ENCODE data around the gene HMGN2. TPM values are rescaled to one million over a fixed set of nuclear protein-coding genes. Genes with fewer than 3 reads are reported as not detected.

HMGN2 gene
- total RNA-seq, 4 donors from 2014 or later: 108 to 161 (median 121) TPM

DNA sequence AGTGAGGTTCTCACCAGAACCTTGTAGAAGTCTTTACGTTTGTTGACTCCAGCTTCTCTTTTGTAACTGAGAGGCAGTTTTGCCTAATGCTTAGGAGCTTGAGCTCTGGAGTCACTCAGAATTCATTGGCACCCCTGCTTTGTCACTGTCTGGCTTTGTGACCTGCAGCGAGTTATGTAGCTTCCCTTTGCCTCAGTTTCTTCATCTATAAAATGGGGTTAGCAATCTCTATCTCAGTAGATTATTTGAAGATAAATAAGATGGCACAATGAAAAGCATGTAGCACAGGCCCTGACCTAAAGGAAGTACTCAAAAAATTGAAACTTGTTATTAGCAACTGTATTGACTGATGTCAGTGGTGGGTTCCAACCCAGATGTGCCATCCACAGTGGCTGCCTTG is 32.0 kb upstream of the HMGN2 start:
- no peak for ATAC-seq (ENCODE audit: low FRiP score)
- TF ChIP-seq, protein P1, sequence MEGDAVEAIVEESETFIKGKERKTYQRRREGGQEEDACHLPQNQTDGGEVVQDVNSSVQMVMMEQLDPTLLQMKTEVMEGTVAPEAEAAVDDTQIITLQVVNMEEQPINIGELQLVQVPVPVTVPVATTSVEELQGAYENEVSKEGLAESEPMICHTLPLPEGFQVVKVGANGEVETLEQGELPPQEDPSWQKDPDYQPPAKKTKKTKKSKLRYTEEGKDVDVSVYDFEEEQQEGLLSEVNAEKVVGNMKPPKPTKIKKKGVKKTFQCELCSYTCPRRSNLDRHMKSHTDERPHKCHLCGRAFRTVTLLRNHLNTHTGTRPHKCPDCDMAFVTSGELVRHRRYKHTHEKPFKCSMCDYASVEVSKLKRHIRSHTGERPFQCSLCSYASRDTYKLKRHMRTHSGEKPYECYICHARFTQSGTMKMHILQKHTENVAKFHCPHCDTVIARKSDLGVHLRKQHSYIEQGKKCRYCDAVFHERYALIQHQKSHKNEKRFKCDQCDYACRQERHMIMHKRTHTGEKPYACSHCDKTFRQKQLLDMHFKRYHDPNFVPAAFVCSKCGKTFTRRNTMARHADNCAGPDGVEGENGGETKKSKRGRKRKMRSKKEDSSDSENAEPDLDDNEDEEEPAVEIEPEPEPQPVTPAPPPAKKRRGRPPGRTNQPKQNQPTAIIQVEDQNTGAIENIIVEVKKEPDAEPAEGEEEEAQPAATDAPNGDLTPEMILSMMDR (IDR thresholded peaks at IDR 0.05): no peak
- no peak for DNase-seq (ENCODE audit: low spot score)

DNA sequence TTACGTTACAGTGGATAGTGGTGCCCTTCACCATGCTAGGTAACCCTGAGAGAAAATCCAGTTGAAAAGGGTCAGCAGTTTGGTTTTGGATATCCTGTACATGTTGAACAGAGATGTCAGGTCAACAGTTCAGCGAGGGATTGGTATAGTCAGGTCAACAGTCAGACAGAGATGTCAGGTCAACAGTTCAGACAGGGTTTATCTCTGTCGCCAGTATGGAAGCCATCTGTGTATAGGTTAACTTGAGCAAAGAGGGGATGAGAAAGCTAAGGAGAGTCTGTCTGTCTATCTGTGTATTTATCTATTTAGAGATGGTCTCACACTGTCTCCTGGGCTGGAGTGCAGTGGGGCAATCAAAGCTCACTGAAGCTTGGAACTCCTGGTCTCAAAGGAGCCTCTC is 22.4 kb upstream of the HMGN2 start:
- TF ChIP-seq, protein P1 (IDR thresholded peaks at IDR 0.05): no peak
- ATAC-seq (ENCODE audit: low FRiP score) (no peak), DNase-seq (ENCODE audit: low spot score) (no peak)

DNA sequence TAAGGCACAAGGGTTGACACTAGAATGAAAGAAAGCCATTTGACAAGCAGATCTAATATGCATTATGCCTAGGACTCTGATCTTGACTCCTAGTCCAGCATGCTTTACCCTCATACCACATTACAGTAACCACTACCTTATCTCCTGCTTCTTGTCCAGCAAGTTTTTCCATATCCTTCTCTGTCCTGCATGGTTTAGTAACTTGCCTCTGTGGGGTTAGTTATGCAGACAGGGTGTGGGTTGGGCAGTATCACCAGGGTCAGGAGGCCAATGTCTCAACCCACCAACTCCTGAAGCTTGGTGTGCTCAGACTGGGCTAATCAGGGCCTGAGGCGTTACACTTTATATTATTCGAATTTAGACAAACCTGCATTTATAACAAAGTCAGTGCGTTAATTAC is 21.3 kb upstream of the HMGN2 start:
- ATAC-seq (ENCODE audit: low FRiP score): no peak
- DNase-seq (ENCODE audit: low spot score): no peak
- TF ChIP-seq, protein P1 (IDR thresholded peaks at IDR 0.05): no peak

DNA sequence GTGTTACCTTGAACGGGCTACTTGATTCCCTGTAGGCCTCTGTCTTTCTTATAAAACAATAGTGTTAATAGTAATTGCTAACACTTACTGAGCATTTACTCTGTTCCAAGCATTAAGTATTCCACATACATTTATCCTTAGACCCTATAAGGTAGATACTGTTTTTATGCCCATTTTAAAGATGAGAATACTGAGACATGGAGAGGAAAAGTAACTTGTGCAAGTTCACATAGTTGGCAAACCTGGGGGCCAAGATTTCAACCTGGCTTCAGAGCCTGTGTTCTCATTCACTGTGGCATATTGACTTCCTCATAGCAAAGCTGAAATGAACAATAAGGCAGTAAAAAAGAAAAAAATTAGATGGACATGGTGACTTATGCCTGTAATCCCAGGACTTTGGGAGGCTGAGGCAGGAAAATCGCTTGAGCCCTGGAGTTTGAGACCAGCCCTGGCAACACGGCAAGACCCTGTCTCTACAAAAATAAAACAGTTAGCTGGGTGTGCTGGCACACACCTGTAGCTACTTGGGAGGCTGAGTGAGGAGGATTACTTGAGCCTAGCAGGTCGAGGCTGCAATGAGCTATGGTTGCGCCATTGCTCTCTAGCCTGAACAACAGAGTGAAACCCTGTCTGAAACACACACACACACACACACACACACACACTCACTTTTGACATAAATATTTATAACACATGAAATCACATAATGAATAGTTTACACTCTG is 19.6 kb upstream of the HMGN2 start:
- no peak for ATAC-seq (ENCODE audit: low FRiP score)
- DNase-seq (ENCODE audit: low spot score): no peak
- TF ChIP-seq, protein P1 (IDR thresholded peaks at IDR 0.05): no peak

DNA sequence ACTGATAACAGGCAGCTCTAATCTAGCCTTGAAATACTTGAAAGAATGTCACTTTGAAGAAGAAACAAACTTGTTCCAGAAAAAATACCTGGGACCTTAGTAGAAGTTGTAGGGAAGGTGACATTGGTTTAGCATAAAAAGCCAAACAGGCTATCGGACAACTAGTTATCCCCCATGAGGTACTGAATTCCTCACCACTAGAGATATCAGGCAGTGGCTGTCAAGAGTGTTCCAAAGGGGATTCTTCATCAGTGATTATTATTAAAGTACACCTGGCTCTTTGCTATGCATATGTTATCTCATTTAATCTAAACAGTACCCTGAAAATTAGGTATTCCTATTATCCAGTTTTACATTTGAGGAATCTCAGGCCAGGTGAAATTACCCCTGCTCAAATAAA is 13.1 kb upstream of the HMGN2 start:
- ATAC-seq (ENCODE audit: low FRiP score): no peak

DNA sequence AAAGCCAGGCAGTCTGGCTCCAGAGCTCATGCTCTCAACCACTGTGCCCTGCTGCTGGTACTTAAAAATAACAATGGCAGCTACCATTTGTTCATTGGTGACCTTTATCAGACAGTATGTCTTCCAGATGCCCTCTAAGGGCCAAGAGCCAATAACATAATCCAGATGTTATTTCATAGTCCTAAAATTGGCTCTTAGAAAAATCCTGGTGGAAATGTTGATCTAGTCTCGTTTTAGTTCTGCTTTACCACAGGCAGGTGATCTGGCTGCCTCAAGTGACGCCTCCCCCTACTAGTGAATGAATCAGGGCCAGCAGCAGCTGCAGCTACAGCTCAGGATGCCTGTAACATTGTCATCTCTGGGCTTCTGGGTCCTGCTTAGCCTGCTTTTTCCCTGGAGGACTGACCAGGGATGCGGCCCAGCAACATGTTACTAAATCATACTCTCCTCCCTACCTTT is 12.6 kb upstream of the HMGN2 start:
- DNase-seq (ENCODE audit: low spot score) (no peak), ATAC-seq (ENCODE audit: low FRiP score) (no peak)
- TF ChIP-seq, protein P1 (IDR thresholded peaks at IDR 0.05): no peak

More for the DNA sequence above, 13.1 kb upstream of the HMGN2 start:
- TF ChIP-seq, protein P1 (IDR thresholded peaks at IDR 0.05): no peak
- DNase-seq (ENCODE audit: low spot score): no peak

DNA sequence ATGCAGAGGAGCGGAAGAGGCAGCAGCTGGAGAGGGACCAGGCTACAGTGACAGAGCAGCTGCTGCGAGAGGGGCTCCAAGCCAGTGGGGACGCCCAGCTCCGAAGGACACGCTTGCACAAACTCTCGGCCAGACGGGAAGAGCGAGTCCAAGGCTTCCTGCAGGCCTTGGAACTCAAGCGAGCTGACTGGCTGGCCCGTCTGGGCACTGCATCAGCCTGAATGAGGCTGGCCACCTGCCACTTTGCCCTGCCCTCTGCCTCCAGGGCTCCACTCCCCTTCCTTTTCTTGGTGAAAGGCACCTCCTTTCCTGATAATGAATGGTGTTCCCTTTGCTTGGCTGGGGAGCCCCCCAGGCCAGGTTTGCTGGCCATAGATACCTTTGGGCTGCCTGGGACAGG is 3.3 kb upstream of the HMGN2 start:
- DNase-seq (ENCODE audit: low spot score) (no peak), ATAC-seq (ENCODE audit: low FRiP score) (no peak)

More for the DNA sequence above, 3.3 kb upstream of the HMGN2 start:
- TF ChIP-seq, protein P1 (IDR thresholded peaks at IDR 0.05): no peak
